HFFc6 (cell line): Measurements from ENCODE around the gene CCDC192. TPM values are rescaled to one million over a fixed set of nuclear protein-coding genes. Genes with fewer than 3 reads are reported as not detected.

Source experiments
- DNase-seq: peaks from one replicate; pipeline ENCODE4 v3.0.0-alpha.2; 2018
- H3K27ac Mint-ChIP-seq: 2 replicates; pipeline ENCODE4 v1.8.0; 2020; ENCODE audit warnings: mild to moderate bottlenecking, mixed read lengths
- H3K27me3 Mint-ChIP-seq: 2 replicates; pipeline ENCODE4 v1.8.0; 2021; ENCODE audit warnings: mild to moderate bottlenecking, moderate library complexity, mixed read lengths; ENCODE audit not compliant: insufficient read depth
- H3K36me3 Mint-ChIP-seq: 2 replicates; pipeline ENCODE4 v1.8.0; 2021; ENCODE audit warnings: low read depth, mixed read lengths
- H3K4me1 Mint-ChIP-seq: 2 replicates; pipeline ENCODE4 v1.8.0; 2020; ENCODE audit warnings: low read depth, mixed read lengths
- H3K4me3 Mint-ChIP-seq: 2 replicates; pipeline ENCODE4 v1.8.0; 2020; ENCODE audit warnings: mild to moderate bottlenecking, moderate library complexity, mixed read lengths
- H3K9me3 Mint-ChIP-seq: 2 replicates; pipeline ENCODE4 v1.8.0; 2020; ENCODE audit warnings: mild to moderate bottlenecking, mixed read lengths
- total RNA-seq, 6 experiments: library from RNA; stranded (reverse); fragmentation: NEBNext Ultra II Directional; extraction: Animal tissue kit (Norgen Biotek cat#: 25700); gene quantifications; 2 replicates in 1 of 6; 3 replicates in 5 of 6; pipeline ENCODE4 v1.2.3, GENCODE V29; 2021
- TF ChIP-seq, protein P1 (sequence below): fragments of 200-600 bp; sonication (generic); IDR thresholded peaks from 2 replicates; pipeline ENCODE4 v1.5.0; 2021; ENCODE audit warnings: antibody characterized with exemption, mild to moderate bottlenecking

The CCDC192 gene
- total RNA-seq, 6 experiments from 2014 or later = not detected

DNA sequence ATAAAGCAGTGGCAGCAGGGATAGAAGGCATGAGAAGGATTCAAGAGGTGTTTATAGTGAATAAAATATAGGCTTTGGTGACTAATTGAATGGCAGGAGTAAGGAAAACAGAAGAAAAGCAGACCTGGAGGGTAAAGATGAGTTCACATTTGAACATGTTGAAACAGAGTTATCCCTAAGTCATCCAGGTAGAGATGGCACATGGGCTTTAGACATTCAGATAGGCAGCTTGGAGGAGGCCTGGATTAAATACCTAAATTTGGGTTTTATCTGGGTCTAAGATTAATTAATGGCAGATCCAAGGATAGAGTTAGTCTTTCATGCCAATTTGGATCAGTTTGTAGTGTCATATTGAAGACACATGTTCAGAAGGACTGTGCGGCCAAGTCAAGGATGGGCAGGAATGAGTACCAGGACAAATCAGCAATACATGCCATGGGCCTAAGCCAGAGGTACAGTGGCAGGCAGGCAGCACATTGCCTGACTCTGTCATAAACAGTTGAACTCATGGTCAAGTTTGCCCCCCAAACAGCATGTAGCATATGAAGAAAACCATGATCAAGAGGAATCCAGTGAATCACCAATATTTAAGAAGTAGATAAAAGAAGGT is 264.9 kb downstream of the CCDC192 start:
- no peaks in the 10 kb centered on the region; the same call in 1 of the 2 replicates for H3K27me3 Mint-ChIP-seq
- no peak overlapping the region for H3K27ac Mint-ChIP-seq
- DNase-seq = no peak
- peaks cover 7% of the 10 kb centered on the region for H3K4me1 Mint-ChIP-seq
- TF ChIP-seq, protein P1, sequence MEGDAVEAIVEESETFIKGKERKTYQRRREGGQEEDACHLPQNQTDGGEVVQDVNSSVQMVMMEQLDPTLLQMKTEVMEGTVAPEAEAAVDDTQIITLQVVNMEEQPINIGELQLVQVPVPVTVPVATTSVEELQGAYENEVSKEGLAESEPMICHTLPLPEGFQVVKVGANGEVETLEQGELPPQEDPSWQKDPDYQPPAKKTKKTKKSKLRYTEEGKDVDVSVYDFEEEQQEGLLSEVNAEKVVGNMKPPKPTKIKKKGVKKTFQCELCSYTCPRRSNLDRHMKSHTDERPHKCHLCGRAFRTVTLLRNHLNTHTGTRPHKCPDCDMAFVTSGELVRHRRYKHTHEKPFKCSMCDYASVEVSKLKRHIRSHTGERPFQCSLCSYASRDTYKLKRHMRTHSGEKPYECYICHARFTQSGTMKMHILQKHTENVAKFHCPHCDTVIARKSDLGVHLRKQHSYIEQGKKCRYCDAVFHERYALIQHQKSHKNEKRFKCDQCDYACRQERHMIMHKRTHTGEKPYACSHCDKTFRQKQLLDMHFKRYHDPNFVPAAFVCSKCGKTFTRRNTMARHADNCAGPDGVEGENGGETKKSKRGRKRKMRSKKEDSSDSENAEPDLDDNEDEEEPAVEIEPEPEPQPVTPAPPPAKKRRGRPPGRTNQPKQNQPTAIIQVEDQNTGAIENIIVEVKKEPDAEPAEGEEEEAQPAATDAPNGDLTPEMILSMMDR = no peak
- peaks cover 25% of the 10 kb centered on the region for H3K36me3 Mint-ChIP-seq
- H3K9me3 Mint-ChIP-seq = no peaks in the 10 kb centered on the region
- no peak overlapping the region for H3K4me3 Mint-ChIP-seq

DNA sequence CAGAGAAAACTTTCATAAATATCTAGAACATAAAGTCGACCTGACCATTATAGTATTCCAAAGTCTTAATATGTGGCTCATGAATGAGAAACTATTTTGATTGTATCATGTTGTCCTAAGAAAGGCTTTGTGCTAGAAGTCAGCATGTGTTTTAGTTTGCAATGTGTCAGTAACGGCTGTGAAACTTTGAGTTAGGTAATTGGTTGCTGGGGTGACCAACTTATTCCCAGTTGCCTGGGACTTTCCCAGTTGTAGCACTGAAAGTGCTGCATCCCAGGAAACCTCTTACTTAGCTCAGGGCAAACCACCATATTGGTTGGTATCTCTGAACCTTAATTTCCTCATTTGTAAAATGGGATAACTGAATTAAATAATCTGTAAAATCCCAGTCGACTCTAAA is 265.8 kb downstream of the CCDC192 start:
- Mint-ChIP-seq H3K9me3 (no peaks in the 10 kb centered on the region), H3K27ac (no peak overlapping the region), H3K4me1 (peaks cover 2% of the 10 kb centered on the region), H3K27me3 (no peaks in the 10 kb centered on the region; the same call in 1 of the 2 replicates), H3K36me3 (peaks cover 25% of the 10 kb centered on the region), H3K4me3 (no peak overlapping the region)
- DNase-seq = no peak
- TF ChIP-seq, protein P1 = no peak

DNA sequence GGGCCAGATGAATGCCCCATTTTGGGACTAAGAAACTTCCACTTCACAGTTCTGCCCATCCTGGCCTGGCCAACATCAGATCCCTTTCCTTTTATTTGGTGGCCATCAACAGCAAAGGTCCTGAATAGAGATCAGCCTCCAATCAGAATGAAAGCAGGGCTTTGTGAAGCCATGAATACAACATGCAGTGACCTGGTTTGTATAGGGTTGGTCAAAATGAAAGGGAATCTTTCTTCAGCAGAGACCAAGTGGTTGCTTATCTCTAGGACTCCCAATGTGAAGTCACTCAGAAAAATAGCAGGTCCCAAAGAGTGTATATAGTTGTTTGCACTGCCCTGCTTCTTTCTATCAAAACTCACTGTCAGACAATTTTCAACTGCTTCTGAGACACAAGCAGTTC is 266.5 kb downstream of the CCDC192 start:
- no peaks in the 10 kb centered on the region for H3K9me3 Mint-ChIP-seq
- no peaks in the 10 kb centered on the region; the same call in 1 of the 2 replicates for H3K27me3 Mint-ChIP-seq
- TF ChIP-seq, protein P1 = no peak
- H3K27ac Mint-ChIP-seq = no peak overlapping the region
- H3K4me3 Mint-ChIP-seq = no peak overlapping the region
- H3K36me3 Mint-ChIP-seq = peaks cover 25% of the 10 kb centered on the region
- no peaks in the 10 kb centered on the region for H3K4me1 Mint-ChIP-seq
- no peak for DNase-seq

DNA sequence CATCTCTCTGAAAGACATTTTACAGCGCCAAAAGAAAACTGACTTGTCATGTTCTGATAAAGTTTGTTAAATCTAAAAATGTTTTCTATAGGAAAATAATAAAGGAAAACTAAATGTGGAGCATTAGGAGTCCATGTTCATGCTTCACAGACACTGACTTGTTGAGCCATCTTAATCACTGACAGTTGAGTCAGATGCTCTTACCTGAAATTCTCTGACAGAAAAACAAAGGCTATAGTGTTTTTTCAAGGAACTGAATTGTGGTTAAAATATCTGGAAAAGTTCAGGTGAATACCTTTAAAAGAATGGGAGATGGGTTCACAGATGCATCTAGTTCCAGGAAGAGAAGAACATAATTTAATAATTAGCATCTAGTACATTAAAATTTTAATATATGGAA is 266.9 kb downstream of the CCDC192 start:
- TF ChIP-seq, protein P1 = no peak
- no peak for DNase-seq
- no peak overlapping the region for H3K27ac Mint-ChIP-seq
- H3K27me3 Mint-ChIP-seq = no peaks in the 10 kb centered on the region; the same call in 1 of the 2 replicates
- H3K4me1 Mint-ChIP-seq = no peaks in the 10 kb centered on the region
- H3K4me3 Mint-ChIP-seq = no peak overlapping the region
- no peaks in the 10 kb centered on the region for H3K9me3 Mint-ChIP-seq
- H3K36me3 Mint-ChIP-seq = peaks cover 20% of the 10 kb centered on the region

DNA sequence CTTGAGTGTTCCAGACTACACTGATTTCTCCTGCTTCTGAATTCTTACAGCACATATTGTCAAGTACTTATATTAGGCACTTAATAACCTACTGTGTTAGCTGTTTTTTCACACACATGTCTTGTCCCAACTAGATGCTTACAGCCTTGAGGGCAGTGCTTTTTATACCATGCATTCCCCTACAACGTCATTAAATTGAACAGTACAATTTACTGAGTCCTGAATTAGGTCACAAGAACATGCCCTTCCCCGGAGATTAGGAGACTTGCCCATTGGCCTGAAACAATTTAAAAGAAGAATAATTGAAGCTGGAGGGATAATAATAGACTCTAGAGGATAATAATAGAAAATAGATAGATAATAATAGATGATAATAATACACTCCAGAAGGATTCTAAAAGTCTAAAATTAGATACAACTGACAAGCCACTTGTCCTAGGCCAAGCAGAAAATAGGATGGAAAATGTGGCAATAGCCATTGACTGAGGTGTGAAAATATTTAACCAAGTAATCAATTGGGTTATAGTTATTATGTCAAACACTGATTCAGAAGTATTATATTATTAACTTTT is 267.7 kb downstream of the CCDC192 start:
- no peaks in the 10 kb centered on the region for H3K9me3 Mint-ChIP-seq
- TF ChIP-seq, protein P1 = no peak

More for the DNA sequence above, 267.7 kb downstream of the CCDC192 start:
- H3K4me1 Mint-ChIP-seq = no peaks in the 10 kb centered on the region
- no peaks in the 10 kb centered on the region; the same call in 1 of the 2 replicates for H3K27me3 Mint-ChIP-seq
- peaks cover 14% of the 10 kb centered on the region; the same call in 1 of the 2 replicates for H3K36me3 Mint-ChIP-seq
- no peak for DNase-seq
- no peak overlapping the region for H3K4me3 Mint-ChIP-seq
- no peak overlapping the region for H3K27ac Mint-ChIP-seq
